ENCODE data around the gene ZNF135.

The ZNF135 gene

GRCh38 chr19:58095328-58095727, 36.2 kb downstream of the ZNF135 start:
- no peaks in the 10 kb centered on the region for H3K27me3 ChIP-seq (ENCODE audit: insufficient read depth, low read depth)
- H3K27ac ChIP-seq, result no peak overlapping the region
- TF ChIP-seq CTCF (conservative IDR thresholded peaks at IDR 0.05; ENCODE audit: low read depth, low read length), result no peak
- no peak overlapping the region for H3K4me3 ChIP-seq (IDR thresholded peaks at IDR 0.05; ENCODE audit: insufficient read depth, low read depth, low read length)
- no peaks in the 10 kb centered on the region for H3K4me1 ChIP-seq (ENCODE audit: low read depth, poor library complexity, severe bottlenecking)
- no peak overlapping the region for H3K9ac ChIP-seq
- H3K79me2 ChIP-seq (ENCODE audit: insufficient read depth, low read depth), result no peaks in the 10 kb centered on the region
- H3K36me3 ChIP-seq (ENCODE audit: insufficient read depth), result no peaks in the 10 kb centered on the region
- no peaks in the 10 kb centered on the region for H4K20me1 ChIP-seq (ENCODE audit: insufficient read depth)
- H3K4me2 ChIP-seq, result no peak overlapping the region
- H2AFZ ChIP-seq (ENCODE audit: low read depth), result no peak overlapping the region

GRCh38 chr19:58096884-58097283, 37.8 kb downstream of the ZNF135 start:
- Histone ChIP-seq H3K27me3 (ENCODE audit: insufficient read depth, low read depth) (no peaks in the 10 kb centered on the region), H3K36me3 (ENCODE audit: insufficient read depth) (no peaks in the 10 kb centered on the region), H3K4me1 (ENCODE audit: low read depth, poor library complexity, severe bottlenecking) (no peaks in the 10 kb centered on the region), H3K4me3 (IDR thresholded peaks at IDR 0.05; ENCODE audit: insufficient read depth, low read depth, low read length) (no peak overlapping the region), H3K9ac (no peak overlapping the region), H3K79me2 (ENCODE audit: insufficient read depth, low read depth) (no peaks in the 10 kb centered on the region), H3K27ac (no peak overlapping the region), H2AFZ (ENCODE audit: low read depth) (no peak overlapping the region), H3K4me2 (no peak overlapping the region), H4K20me1 (ENCODE audit: insufficient read depth) (no peaks in the 10 kb centered on the region)
- no peak for TF ChIP-seq CTCF (conservative IDR thresholded peaks at IDR 0.05; ENCODE audit: low read depth, low read length)

- Histone ChIP-seq H3K4me2 (no peak overlapping the region), H4K20me1 (ENCODE audit: insufficient read depth) (no peaks in the 10 kb centered on the region), H3K27ac (no peak overlapping the region), H3K79me2 (ENCODE audit: insufficient read depth, low read depth) (no peaks in the 10 kb centered on the region), H3K27me3 (ENCODE audit: insufficient read depth, low read depth) (no peaks in the 10 kb centered on the region), H3K9ac (no peak overlapping the region), H3K4me3 (IDR thresholded peaks at IDR 0.05; ENCODE audit: insufficient read depth, low read depth, low read length) (no peak overlapping the region), H3K36me3 (ENCODE audit: insufficient read depth) (no peaks in the 10 kb centered on the region), H2AFZ (ENCODE audit: low read depth) (no peak overlapping the region), H3K4me1 (ENCODE audit: low read depth, poor library complexity, severe bottlenecking) (no peaks in the 10 kb centered on the region)
- TF ChIP-seq CTCF (conservative IDR thresholded peaks at IDR 0.05; ENCODE audit: low read depth, low read length), result no peak
Observed at GRCh38 chr19:58097349-58097748, 38.3 kb downstream of the ZNF135 start.

- Histone ChIP-seq H3K27me3 (ENCODE audit: insufficient read depth, low read depth) (no peaks in the 10 kb centered on the region), H3K9ac (peak within 1 kb of the TSS; percentile 18; the same call in 1 of the 2 replicates), H4K20me1 (ENCODE audit: insufficient read depth) (no peaks in the 10 kb centered on the region), H3K27ac (no peak within 1 kb of the TSS), H3K4me1 (ENCODE audit: low read depth, poor library complexity, severe bottlenecking) (no peaks in the 10 kb centered on the region), H3K79me2 (ENCODE audit: insufficient read depth, low read depth) (no peaks in the 10 kb centered on the region), H2AFZ (ENCODE audit: low read depth) (peak within 1 kb of the TSS; percentile 14; the same call in 1 of the 2 replicates), H3K36me3 (ENCODE audit: insufficient read depth) (no peaks in the 10 kb centered on the region), H3K4me3 (IDR thresholded peaks at IDR 0.05; ENCODE audit: insufficient read depth, low read depth, low read length) (no peak within 1 kb of the TSS), H3K4me2 (no peak within 1 kb of the TSS)
- no peak for TF ChIP-seq CTCF (conservative IDR thresholded peaks at IDR 0.05; ENCODE audit: low read depth, low read length)
Observed at GRCh38 chr19:58097781-58098681, 38.9 kb downstream of the ZNF135 start, which contains the start of gene ZSCAN18. Gene ZSCAN18 (minus strand): TSS chr19:58098231. CDS start chr19:58090267, 7,964 bp downstream.

Measured in KMS-11 (cell line).